ENCODE measurements around the gene SMARCA4.

The SMARCA4 gene

DNA sequence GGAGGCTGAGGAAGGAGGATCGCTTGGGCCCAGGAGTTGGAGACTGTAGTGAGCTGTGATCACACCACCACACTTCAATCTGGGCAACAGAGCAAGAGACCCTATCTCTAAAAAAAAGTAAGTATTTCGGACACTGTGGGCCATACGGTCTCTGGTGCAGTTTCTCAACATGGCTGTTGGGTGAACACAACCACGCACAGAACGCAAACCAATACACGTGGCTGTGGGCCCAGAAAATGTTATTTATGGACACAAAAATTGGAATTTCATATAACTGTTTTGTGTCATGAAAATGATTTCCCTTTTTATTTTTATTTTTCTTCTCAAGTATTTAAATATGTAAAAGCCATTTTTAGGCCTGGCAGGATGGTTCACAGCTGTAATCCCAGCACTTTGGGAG lies 147.9 kb downstream of the SMARCA4 start:
- FAIRE-seq = no peak

DNA sequence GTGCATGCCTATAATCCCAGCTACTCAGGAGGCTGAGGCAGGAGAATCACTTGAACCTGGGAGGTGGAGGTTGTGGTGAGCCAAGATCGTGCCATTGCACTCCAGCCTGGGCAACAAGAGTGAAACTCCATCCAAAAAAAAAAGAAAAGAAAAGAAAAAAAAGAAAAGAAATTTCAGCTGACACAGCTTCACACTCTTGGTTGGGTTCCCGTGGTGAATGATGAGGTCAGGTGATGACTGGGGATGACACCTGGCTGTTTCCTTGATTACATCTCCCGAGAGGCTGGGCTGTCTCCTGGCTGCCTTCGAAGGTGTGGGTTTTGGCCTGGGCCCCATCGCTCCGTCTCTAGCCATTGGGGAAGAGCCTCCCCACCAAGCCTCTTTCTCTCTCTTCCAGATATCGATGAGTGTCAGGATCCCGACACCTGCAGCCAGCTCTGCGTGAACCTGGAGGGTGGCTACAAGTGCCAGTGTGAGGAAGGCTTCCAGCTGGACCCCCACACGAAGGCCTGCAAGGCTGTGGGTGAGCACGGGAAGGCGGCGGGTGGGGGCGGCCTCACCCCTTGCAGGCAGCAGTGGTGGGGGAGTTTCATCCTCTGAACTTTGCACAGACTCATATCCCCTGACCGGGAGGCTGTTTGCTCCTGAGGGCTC lies 150.4 kb downstream of the SMARCA4 start:
- FAIRE-seq = no peak

- FAIRE-seq = no peak
Measured at GRCh38 chr19:11111771-11112144, 150.9 kb downstream of the SMARCA4 start.

Data from G401.6 (cell line).